GM12878 (cell line): Measurements from ENCODE around the gene PSG3.

ENCODE experiments used
- CHD4 ChIP-seq: fragments of 200-600 bp; sonication (generic); IDR thresholded peaks from 2 replicates; pipeline ENCODE4 v1.6.1; 2016; ENCODE audit warnings: mild to moderate bottlenecking
- CTCF ChIP-seq, 3 experiments: IDR thresholded peaks in 2 of 3; conservative IDR thresholded peaks in 1 of 3; 2 replicates each; pipeline ENCODE4 v1.5.1; 2011; ENCODE audit warnings: low read depth in 3 of 3, low read length in 3 of 3, mild to moderate bottlenecking in 3 of 3, control low read depth in 2 of 3, moderate library complexity in 2 of 3, inconsistent platforms in 1 of 3, mixed read lengths in 1 of 3; ENCODE audit not compliant: control insufficient read depth in 2 of 3, insufficient read depth in 1 of 3; ENCODE audit errors: extremely low read depth in 1 of 3
- EZH2 ChIP-seq: IDR thresholded peaks from 2 replicates; pipeline ENCODE4 v1.6.1; 2012; ENCODE audit warnings: low read depth, mild to moderate bottlenecking, control low read depth, inconsistent platforms, low read length, borderline replicate concordance; ENCODE audit not compliant: control insufficient read depth
- NFIC ChIP-seq: IDR thresholded peaks from 2 replicates; pipeline ENCODE4 v1.6.1; 2012; ENCODE audit warnings: low read depth, mild to moderate bottlenecking, inconsistent platforms, low read length, moderate library complexity
- PAX5 ChIP-seq: IDR thresholded peaks from 2 replicates; pipeline ENCODE4 v1.6.1; 2011; ENCODE audit warnings: low read depth, low read length, borderline replicate concordance
- POLR2A ChIP-seq: IDR thresholded peaks from 2 replicates; pipeline ENCODE4 v1.6.1; 2011; ENCODE audit warnings: low read depth, mild to moderate bottlenecking, low read length
- POLR2AphosphoS5 ChIP-seq: IDR thresholded peaks from 2 replicates; pipeline ENCODE4 v1.6.1; 2011; ENCODE audit warnings: mild to moderate bottlenecking, low read length, inconsistent platforms
- SIX5 ChIP-seq: IDR thresholded peaks from 2 replicates; pipeline ENCODE4 v1.6.1; 2011; ENCODE audit warnings: mild to moderate bottlenecking, low read depth, low read length, moderate library complexity; ENCODE audit not compliant: severe bottlenecking
- SUZ12 ChIP-seq: fragments of 200-600 bp; sonication (generic); IDR thresholded peaks from one replicate; pipeline ENCODE4 v1.6.1; 2018; ENCODE audit warnings: antibody characterized with exemption, mild to moderate bottlenecking; ENCODE audit not compliant: unreplicated experiment
- ZNF217 ChIP-seq: fragments of 450-650 bp; IDR thresholded peaks from 2 replicates; pipeline ENCODE4 v1.6.1; 2017; ENCODE audit warnings: antibody characterized with exemption, mild to moderate bottlenecking
- ZSCAN29 ChIP-seq: fragments of 450-650 bp; IDR thresholded peaks from 2 replicates; pipeline ENCODE4 v1.6.1; 2017; ENCODE audit warnings: mild to moderate bottlenecking, moderate library complexity
- TF ChIP-seq, protein P1 (sequence below): fragments of 450-650 bp; formaldehyde crosslinking; IDR thresholded peaks from 2 replicates; pipeline ENCODE4 v1.5.0; 2022; ENCODE audit warnings: mild to moderate bottlenecking, missing genetic modification characterization

DNA sequence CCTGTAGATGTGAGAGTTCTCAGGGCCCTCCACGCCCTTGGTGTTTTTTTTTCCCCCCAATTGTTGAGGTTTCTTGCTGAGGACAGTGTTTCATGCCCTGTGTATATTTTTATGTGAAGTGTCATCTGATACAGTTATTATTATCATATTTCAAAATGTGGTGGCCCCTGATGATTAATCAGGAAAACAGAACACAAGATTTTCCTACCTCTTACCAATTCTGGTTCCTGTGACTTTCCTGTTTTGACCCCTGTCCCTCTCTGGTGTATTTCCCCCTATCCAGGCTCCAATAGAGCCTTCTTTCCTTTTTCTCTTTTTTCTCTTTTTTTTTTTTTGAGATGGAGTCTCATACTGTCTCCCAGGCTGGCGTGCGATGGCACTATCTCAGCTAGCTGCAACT lies 24.6 kb upstream of the PSG3 start:
- TF ChIP-seq EZH2 = no peak
- TF ChIP-seq ZSCAN29 = no peak
- no peak for TF ChIP-seq SIX5
- TF ChIP-seq PAX5 = no peak
- TF ChIP-seq NFIC = no peak
- TF ChIP-seq CTCF (IDR thresholded peaks at IDR 0.05 in 2 of 3, conservative IDR thresholded peaks at IDR 0.05 in 1 of 3; ENCODE audit: control insufficient read depth in 2 of 3, extremely low read depth in 1 of 3, insufficient read depth in 1 of 3, low read depth in 3 of 3, low read length in 3 of 3) = no peak
- TF ChIP-seq POLR2A = no peak
- TF ChIP-seq POLR2AphosphoS5 = no peak
- TF ChIP-seq, protein P1, sequence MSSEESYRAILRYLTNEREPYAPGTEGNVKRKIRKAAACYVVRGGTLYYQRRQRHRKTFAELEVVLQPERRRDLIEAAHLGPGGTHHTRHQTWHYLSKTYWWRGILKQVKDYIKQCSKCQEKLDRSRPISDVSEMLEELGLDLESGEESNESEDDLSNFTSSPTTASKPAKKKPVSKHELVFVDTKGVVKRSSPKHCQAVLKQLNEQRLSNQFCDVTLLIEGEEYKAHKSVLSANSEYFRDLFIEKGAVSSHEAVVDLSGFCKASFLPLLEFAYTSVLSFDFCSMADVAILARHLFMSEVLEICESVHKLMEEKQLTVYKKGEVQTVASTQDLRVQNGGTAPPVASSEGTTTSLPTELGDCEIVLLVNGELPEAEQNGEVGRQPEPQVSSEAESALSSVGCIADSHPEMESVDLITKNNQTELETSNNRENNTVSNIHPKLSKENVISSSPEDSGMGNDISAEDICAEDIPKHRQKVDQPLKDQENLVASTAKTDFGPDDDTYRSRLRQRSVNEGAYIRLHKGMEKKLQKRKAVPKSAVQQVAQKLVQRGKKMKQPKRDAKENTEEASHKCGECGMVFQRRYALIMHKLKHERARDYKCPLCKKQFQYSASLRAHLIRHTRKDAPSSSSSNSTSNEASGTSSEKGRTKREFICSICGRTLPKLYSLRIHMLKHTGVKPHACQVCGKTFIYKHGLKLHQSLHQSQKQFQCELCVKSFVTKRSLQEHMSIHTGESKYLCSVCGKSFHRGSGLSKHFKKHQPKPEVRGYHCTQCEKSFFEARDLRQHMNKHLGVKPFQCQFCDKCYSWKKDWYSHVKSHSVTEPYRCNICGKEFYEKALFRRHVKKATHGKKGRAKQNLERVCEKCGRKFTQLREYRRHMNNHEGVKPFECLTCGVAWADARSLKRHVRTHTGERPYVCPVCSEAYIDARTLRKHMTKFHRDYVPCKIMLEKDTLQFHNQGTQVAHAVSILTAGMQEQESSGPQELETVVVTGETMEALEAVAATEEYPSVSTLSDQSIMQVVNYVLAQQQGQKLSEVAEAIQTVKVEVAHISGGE = no peak
- no peak for TF ChIP-seq SUZ12
- TF ChIP-seq ZNF217 = no peak
- TF ChIP-seq CHD4 = no peak
